SK-N-SH (cell line): ENCODE results near the gene ARHGEF1. TPM values are rescaled to one million over a fixed set of nuclear protein-coding genes. Genes with fewer than 3 reads are reported as not detected.

Experiments used
- CTCF ChIA-PET: fragments of 300-600, 350-600 bp; formaldehyde crosslinking; extraction: SDS; loops from one replicate; lab custom pipeline; 2021; lab: Yijun Ruan, JAX
- POLR2A ChIA-PET: fragments of 350-600 bp; sonication (Branson Sonifier 250); formaldehyde crosslinking; extraction: SDS; loops from one replicate; lab custom pipeline; 2020; ENCODE audit warnings: antibody characterized with exemption, inconsistent platforms; lab: Yijun Ruan, JAX
- DNase-seq: peaks from one replicate; pipeline ENCODE4 v3.0.0; 2012
- H2AFZ ChIP-seq: fragments of 200-600 bp; sonication (generic); 2 replicates; pipeline ENCODE4 v1.8.1; 2016; ENCODE audit warnings: antibody characterized with exemption, mild to moderate bottlenecking, low read depth
- H3F3A ChIP-seq: fragments of 200-600 bp; sonication (generic); replicated peaks from 2 replicates; pipeline ENCODE3; 2016; ENCODE audit warnings: antibody characterized with exemption, mild to moderate bottlenecking; ENCODE audit not compliant: insufficient read depth
- H3K27ac ChIP-seq, 2 experiments: fragments of 200-500 bp in 1 of 2; fragments of 200-600 bp in 1 of 2; sonication (Bioruptor generic) in 1 of 2; sonication (generic), shearing (Covaris generic) in 1 of 2; 2 replicates each; pipeline versions ENCODE4 v1.5.1 to v1.6.1; 2014 to 2016; ENCODE audit warnings: low read depth in 2 of 2, inconsistent platforms in 1 of 2, low read length in 1 of 2, mild to moderate bottlenecking in 1 of 2, mixed read lengths in 1 of 2
- H3K27me3 ChIP-seq: fragments of 200-600 bp; sonication (generic), shearing (Covaris generic); 2 replicates; pipeline ENCODE4 v1.6.1; 2016; ENCODE audit warnings: mixed run types; ENCODE audit not compliant: insufficient read depth
- H3K36me3 ChIP-seq, 2 experiments: fragments of 200-500 bp in 1 of 2; fragments of 200-600 bp in 1 of 2; sonication (Bioruptor generic) in 1 of 2; sonication (generic) in 1 of 2; replicated peaks in 1 of 2; 2 replicates each; pipeline versions ENCODE3 to v1.5.1; 2014 to 2016; ENCODE audit warnings: low read length in 1 of 2, mild to moderate bottlenecking in 1 of 2; ENCODE audit not compliant: insufficient read depth in 2 of 2, control insufficient read depth in 1 of 2
- H3K4me1 ChIP-seq, 2 experiments: fragments of 200-500 bp in 1 of 2; fragments of 200-600 bp in 1 of 2; sonication (Bioruptor generic) in 1 of 2; sonication (generic), shearing (Covaris generic) in 1 of 2; 2 replicates each; pipeline versions ENCODE4 v1.5.1 to v1.6.1; 2014 to 2016; ENCODE audit warnings: low read depth in 1 of 2, low read length in 1 of 2, mixed run types in 1 of 2; ENCODE audit not compliant: insufficient read depth in 2 of 2, control insufficient read depth in 1 of 2
- H3K4me2 ChIP-seq: fragments of 200-600 bp; sonication (generic), shearing (Covaris generic); 2 replicates; pipeline ENCODE4 v1.6.1; 2017; ENCODE audit warnings: mixed run types
- H3K4me3 ChIP-seq, 2 experiments: fragments of 200-500 bp in 1 of 2; fragments of 200-600 bp in 1 of 2; sonication (Bioruptor generic) in 1 of 2; sonication (generic), shearing (Covaris generic) in 1 of 2; 2 replicates each; pipeline versions ENCODE4 v1.5.1 to v1.8.1; 2014 to 2016; ENCODE audit warnings: low read depth in 2 of 2, inconsistent platforms in 1 of 2, low read length in 1 of 2, mild to moderate bottlenecking in 1 of 2, mixed read lengths in 1 of 2, moderate library complexity in 1 of 2
- H3K79me2 ChIP-seq: fragments of 200-600 bp; sonication (generic); 2 replicates; pipeline ENCODE4 v1.8.1; 2017; ENCODE audit warnings: mild to moderate bottlenecking; ENCODE audit not compliant: insufficient read depth
- H3K9ac ChIP-seq: fragments of 200-600 bp; sonication (generic); 2 replicates; pipeline ENCODE4 v1.6.1; 2017; ENCODE audit warnings: mixed run types
- H3K9me2 ChIP-seq: fragments of 200-600 bp; sonication (generic); 2 replicates; pipeline ENCODE4 v1.6.1; 2017; ENCODE audit warnings: mixed run types
- H3K9me3 ChIP-seq: fragments of 200-600 bp; sonication (generic); 2 replicates; pipeline ENCODE4 v1.6.1; 2017; ENCODE audit warnings: mixed run types, mild to moderate bottlenecking, moderate library complexity
- H4K20me1 ChIP-seq: fragments of 200-600 bp; sonication (generic); 2 replicates; pipeline ENCODE4 v1.6.1; 2017; ENCODE audit warnings: mild to moderate bottlenecking, mixed run types; ENCODE audit not compliant: insufficient read depth
- EP300 ChIP-seq, 2 experiments: IDR thresholded peaks; 2 replicates each; pipeline versions ENCODE4 v1.4.0 to v1.6.1; 2012; ENCODE audit warnings: borderline replicate concordance in 1 of 2, low read depth in 1 of 2, low read length in 1 of 2
- EZH2phosphoT487 ChIP-seq: fragments of 200-600 bp; sonication (generic); IDR thresholded peaks from 2 replicates; pipeline ENCODE4 v1.6.1; 2017; ENCODE audit warnings: low read depth, mixed run types, mild to moderate bottlenecking, antibody characterized with exemption, moderate library complexity, borderline replicate concordance
- FOXJ3 ChIP-seq: sonication (generic); formaldehyde crosslinking; IDR thresholded peaks from 2 replicates; pipeline ENCODE4 v1.5.1; 2020; ENCODE audit warnings: mild to moderate bottlenecking, missing genetic modification reagents
- GABPA ChIP-seq: IDR thresholded peaks from 2 replicates; pipeline ENCODE4 v1.4.0; 2012; ENCODE audit warnings: low read depth, mild to moderate bottlenecking
- GATA2 ChIP-seq: sonication (generic); formaldehyde crosslinking; IDR thresholded peaks from 2 replicates; pipeline ENCODE4 v1.5.0; 2020; ENCODE audit warnings: mild to moderate bottlenecking, missing genetic modification reagents
- JUND ChIP-seq: IDR thresholded peaks from 2 replicates; pipeline ENCODE4 v1.4.0; 2012
- MEF2A ChIP-seq: IDR thresholded peaks from 2 replicates; pipeline ENCODE4 v1.4.0; 2012; ENCODE audit warnings: low read depth, borderline replicate concordance
- NFIC ChIP-seq: IDR thresholded peaks from 2 replicates; pipeline ENCODE4 v1.4.0; 2012; ENCODE audit warnings: borderline replicate concordance
- POLR2AphosphoS5 ChIP-seq: IDR thresholded peaks from 2 replicates; pipeline ENCODE4 v1.6.1; 2012; ENCODE audit warnings: low read depth, low read length
- RAD21 ChIP-seq: IDR thresholded peaks from 2 replicates; pipeline ENCODE4 v1.6.1; 2012; ENCODE audit warnings: mild to moderate bottlenecking, low read length
- RCOR1 ChIP-seq: fragments of 150-350 bp; IDR thresholded peaks from 2 replicates; pipeline ENCODE4 v1.6.1; 2017; ENCODE audit warnings: antibody characterized with exemption, low read length
- RFX5 ChIP-seq: IDR thresholded peaks from 2 replicates; pipeline ENCODE4 v1.6.1; 2012; ENCODE audit warnings: mild to moderate bottlenecking, improper control_type of control experiment, low read length
- RXRA ChIP-seq: IDR thresholded peaks from 2 replicates; pipeline ENCODE4 v1.4.0; 2012; ENCODE audit warnings: low read depth, mild to moderate bottlenecking, borderline replicate concordance
- SIN3A ChIP-seq: IDR thresholded peaks from 2 replicates; pipeline ENCODE4 v1.6.1; 2012; ENCODE audit warnings: low read depth, mild to moderate bottlenecking, low read length, moderate library complexity, borderline replicate concordance
- TAF1 ChIP-seq: IDR thresholded peaks from 2 replicates; pipeline ENCODE4 v1.6.1; 2012; ENCODE audit warnings: low read depth, mild to moderate bottlenecking, low read length, moderate library complexity, borderline replicate concordance
- YY1 ChIP-seq: IDR thresholded peaks from 2 replicates; pipeline ENCODE4 v1.4.0; 2012; ENCODE audit warnings: low read depth, mild to moderate bottlenecking
- WGBS: methylation state at CpG from one replicate; pipeline ENCODE4 v1.1.6; 2017; ENCODE audit warnings: low lambda C conversion rate; 5-methylcytosine and 5-hydroxymethylcytosine counted together
- polyA plus RNA-seq, 3 experiments: library from polyadenylated mRNA; depleted of rRNA; stranded (reverse); fragments of >200 nt; gene quantifications; 2 replicates each; pipeline ENCODE4 v1.2.3, GENCODE V29; 2012
- TF ChIP-seq, protein P1 (sequence below): IDR thresholded peaks from 2 replicates; pipeline ENCODE4 v1.6.1; 2012; ENCODE audit warnings: mild to moderate bottlenecking, low read depth, low read length, moderate library complexity
- TF ChIP-seq, protein P2 (sequence below): fragments of 200-600 bp; sonication (generic); IDR thresholded peaks from 2 replicates; pipeline ENCODE4 v1.6.1; 2017; ENCODE audit warnings: antibody characterized with exemption, mild to moderate bottlenecking, moderate library complexity
- TF ChIP-seq, protein P3 (sequence below): IDR thresholded peaks from 2 replicates; pipeline ENCODE4 v1.4.0; 2012; ENCODE audit warnings: low read depth
- TF ChIP-seq, protein P4 (sequence below): IDR thresholded peaks from 2 replicates; pipeline ENCODE4; 2012

The ARHGEF1 gene
- polyA plus RNA-seq, 1 of the 3 experiments (the other 2 are of a cell fraction), result 102 TPM

DNA sequence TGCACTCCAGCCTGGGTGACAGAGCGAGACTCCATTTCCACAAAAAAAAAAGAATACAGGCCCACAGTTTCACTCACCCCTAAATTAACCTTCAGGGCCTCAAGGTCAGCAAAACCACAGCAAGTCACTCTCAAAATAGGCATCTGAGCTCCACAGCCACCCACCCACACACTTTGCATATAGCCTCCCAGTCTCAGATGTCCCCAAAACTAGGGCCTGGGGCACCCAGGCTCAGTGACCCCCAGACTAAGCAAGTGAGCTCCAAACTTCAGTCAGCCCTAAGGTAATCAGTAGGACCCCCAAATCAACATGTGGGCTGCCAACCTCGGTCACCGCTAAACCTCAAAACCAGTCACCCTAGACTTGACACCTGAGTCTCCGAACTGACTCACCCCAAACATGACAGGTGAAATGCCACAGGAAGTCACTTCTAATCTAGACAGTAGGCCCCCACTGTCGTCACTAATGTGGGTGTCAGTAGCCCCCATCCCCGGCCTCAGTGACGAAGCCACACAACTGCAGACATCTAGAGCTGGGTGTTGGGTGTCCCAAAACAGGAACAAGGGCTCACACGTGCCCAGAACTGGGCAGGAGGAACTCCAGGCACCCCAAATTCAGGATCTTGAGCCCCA, 62.3 kb downstream of the ARHGEF1 start:
- no peaks in the 10 kb centered on the region for H4K20me1 ChIP-seq
- ChIA-PET POLR2A (no interaction called here), CTCF (interaction anchor here (0.7 to 3.3 kb wide), 4 partner anchors 57 to 152 kb away, joined by 3 to 17 read pairs (median 4); no protein-coding TSS in a partner anchor)
- no peaks in the 10 kb centered on the region for H3K9me3 ChIP-seq
- 82% methylated on average over 8 of the region's 8 CpGs for WGBS
- no peak overlapping the region for H2AFZ ChIP-seq
- H3K27me3 ChIP-seq, result no peaks in the 10 kb centered on the region
- no peak for DNase-seq
- H3K4me3 ChIP-seq, result no peak overlapping the region
- H3K36me3 ChIP-seq, result no peaks in the 10 kb centered on the region
- TF ChIP-seq, protein P1, sequence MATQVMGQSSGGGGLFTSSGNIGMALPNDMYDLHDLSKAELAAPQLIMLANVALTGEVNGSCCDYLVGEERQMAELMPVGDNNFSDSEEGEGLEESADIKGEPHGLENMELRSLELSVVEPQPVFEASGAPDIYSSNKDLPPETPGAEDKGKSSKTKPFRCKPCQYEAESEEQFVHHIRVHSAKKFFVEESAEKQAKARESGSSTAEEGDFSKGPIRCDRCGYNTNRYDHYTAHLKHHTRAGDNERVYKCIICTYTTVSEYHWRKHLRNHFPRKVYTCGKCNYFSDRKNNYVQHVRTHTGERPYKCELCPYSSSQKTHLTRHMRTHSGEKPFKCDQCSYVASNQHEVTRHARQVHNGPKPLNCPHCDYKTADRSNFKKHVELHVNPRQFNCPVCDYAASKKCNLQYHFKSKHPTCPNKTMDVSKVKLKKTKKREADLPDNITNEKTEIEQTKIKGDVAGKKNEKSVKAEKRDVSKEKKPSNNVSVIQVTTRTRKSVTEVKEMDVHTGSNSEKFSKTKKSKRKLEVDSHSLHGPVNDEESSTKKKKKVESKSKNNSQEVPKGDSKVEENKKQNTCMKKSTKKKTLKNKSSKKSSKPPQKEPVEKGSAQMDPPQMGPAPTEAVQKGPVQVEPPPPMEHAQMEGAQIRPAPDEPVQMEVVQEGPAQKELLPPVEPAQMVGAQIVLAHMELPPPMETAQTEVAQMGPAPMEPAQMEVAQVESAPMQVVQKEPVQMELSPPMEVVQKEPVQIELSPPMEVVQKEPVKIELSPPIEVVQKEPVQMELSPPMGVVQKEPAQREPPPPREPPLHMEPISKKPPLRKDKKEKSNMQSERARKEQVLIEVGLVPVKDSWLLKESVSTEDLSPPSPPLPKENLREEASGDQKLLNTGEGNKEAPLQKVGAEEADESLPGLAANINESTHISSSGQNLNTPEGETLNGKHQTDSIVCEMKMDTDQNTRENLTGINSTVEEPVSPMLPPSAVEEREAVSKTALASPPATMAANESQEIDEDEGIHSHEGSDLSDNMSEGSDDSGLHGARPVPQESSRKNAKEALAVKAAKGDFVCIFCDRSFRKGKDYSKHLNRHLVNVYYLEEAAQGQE, result no peak
- TF ChIP-seq RAD21, result no peak
- no peak for TF ChIP-seq GATA2
- no peak for TF ChIP-seq GABPA
- TF ChIP-seq RCOR1, result no peak
- no peak for TF ChIP-seq EZH2phosphoT487
- no peak for TF ChIP-seq SIN3A
- no peaks in the 10 kb centered on the region for H3K9me2 ChIP-seq
- H3K4me1 ChIP-seq, result no peaks in the 10 kb centered on the region; a peak in 1 of 4 replicates
- H3K4me2 ChIP-seq, result no peak overlapping the region
- H3F3A ChIP-seq, result no peaks in the 10 kb centered on the region
- H3K79me2 ChIP-seq, result no peaks in the 10 kb centered on the region
- H3K9ac ChIP-seq, result no peak overlapping the region
- no peak overlapping the region for H3K27ac ChIP-seq

DNA sequence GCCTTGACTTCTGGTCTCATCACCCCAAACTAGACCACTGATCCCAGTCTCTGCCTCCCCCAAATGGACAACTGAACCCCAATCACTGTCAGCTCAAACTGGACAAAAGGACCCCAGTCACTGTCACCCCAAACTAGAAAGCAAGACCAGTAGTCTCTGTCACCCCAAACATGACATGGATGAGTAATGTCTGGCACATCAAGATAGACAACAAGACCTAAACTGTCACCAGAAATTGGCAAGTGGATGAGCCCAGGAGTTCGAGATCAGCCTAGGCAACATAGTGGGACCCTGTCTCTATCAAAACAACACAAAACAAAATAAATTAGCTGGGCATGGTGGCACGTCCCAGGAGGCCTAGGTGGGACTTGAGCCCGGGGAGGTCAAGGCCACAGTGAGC, 64.1 kb downstream of the ARHGEF1 start:
- Histone ChIP-seq H2AFZ (no peak overlapping the region), H4K20me1 (no peaks in the 10 kb centered on the region), H3K9me3 (no peaks in the 10 kb centered on the region), H3K27me3 (no peaks in the 10 kb centered on the region), H3K4me3 (no peak overlapping the region), H3K4me1 (peaks cover 0 to 2% of the 10 kb centered on the region in 2 experiments; a peak in 1 of 4 replicates), H3K4me2 (no peak overlapping the region), H3K27ac (no peak overlapping the region), H3K9me2 (no peaks in the 10 kb centered on the region), H3K9ac (no peak overlapping the region), H3F3A (no peaks in the 10 kb centered on the region), H3K79me2 (no peaks in the 10 kb centered on the region), H3K36me3 (no peaks in the 10 kb centered on the region)
- ChIA-PET POLR2A (interaction anchor here (1.2 kb wide), 1 partner anchor 74 kb away, joined by 3 read pairs; no protein-coding TSS in a partner anchor), CTCF (interaction anchor here (0.9 to 3.3 kb wide), 3 partner anchors 11 to 74 kb away, joined by 3 to 17 read pairs (median 3); no protein-coding TSS in a partner anchor)
- 61% methylated on average over 3 of the region's 3 CpGs for WGBS
- no peak for DNase-seq
- TF ChIP-seq YY1 (no peak), MEF2A (no peak), FOXJ3 (CRISPR knock-in tag) (no peak), EZH2phosphoT487 (no peak), RCOR1 (no peak), RFX5 (no peak), POLR2AphosphoS5 (no peak), JUND (no peak), GABPA (no peak), NFIC (no peak), TAF1 (no peak), EP300 (IDR thresholded peaks at IDR 0.05; ENCODE audit: borderline replicate concordance in 1 of 2, low read depth in 1 of 2, low read length in 1 of 2) (no peak), RXRA (no peak)
- TF ChIP-seq, protein P2, sequence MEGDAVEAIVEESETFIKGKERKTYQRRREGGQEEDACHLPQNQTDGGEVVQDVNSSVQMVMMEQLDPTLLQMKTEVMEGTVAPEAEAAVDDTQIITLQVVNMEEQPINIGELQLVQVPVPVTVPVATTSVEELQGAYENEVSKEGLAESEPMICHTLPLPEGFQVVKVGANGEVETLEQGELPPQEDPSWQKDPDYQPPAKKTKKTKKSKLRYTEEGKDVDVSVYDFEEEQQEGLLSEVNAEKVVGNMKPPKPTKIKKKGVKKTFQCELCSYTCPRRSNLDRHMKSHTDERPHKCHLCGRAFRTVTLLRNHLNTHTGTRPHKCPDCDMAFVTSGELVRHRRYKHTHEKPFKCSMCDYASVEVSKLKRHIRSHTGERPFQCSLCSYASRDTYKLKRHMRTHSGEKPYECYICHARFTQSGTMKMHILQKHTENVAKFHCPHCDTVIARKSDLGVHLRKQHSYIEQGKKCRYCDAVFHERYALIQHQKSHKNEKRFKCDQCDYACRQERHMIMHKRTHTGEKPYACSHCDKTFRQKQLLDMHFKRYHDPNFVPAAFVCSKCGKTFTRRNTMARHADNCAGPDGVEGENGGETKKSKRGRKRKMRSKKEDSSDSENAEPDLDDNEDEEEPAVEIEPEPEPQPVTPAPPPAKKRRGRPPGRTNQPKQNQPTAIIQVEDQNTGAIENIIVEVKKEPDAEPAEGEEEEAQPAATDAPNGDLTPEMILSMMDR, result no peak
- TF ChIP-seq, protein P3, sequence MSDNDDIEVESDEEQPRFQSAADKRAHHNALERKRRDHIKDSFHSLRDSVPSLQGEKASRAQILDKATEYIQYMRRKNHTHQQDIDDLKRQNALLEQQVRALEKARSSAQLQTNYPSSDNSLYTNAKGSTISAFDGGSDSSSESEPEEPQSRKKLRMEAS, result no peak
- TF ChIP-seq, protein P4, sequence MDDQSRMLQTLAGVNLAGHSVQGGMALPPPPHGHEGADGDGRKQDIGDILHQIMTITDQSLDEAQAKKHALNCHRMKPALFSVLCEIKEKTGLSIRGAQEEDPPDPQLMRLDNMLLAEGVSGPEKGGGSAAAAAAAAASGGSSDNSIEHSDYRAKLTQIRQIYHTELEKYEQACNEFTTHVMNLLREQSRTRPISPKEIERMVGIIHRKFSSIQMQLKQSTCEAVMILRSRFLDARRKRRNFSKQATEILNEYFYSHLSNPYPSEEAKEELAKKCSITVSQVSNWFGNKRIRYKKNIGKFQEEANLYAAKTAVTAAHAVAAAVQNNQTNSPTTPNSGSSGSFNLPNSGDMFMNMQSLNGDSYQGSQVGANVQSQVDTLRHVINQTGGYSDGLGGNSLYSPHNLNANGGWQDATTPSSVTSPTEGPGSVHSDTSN, result no peak
